A673 (cell line): ENCODE results near the gene C6orf47. TPM values are rescaled to one million over a fixed set of nuclear protein-coding genes. Genes with fewer than 3 reads are reported as not detected.

ENCODE experiments used
- BruUV-seq: library from RNA; stranded (reverse); fragments of 400-500 nt; replicated peaks from 2 replicates; lab custom pipeline; 2021; lab: Mats Ljungman, UMichigan
- CTCF ChIA-PET: fragments of 300-600 bp; sonication (Branson Sonifier 250); formaldehyde crosslinking; loops from one replicate; lab custom pipeline; 2022; ENCODE audit warnings: antibody characterized with exemption; lab: Charles Lee
- POLR2A ChIA-PET: fragments of 300-600 bp; sonication (Branson Sonifier 250); formaldehyde crosslinking; loops from one replicate; lab custom pipeline; 2022; ENCODE audit warnings: antibody characterized with exemption; ENCODE audit not compliant: low non-redundant PET; lab: Charles Lee
- DNase-seq: peaks from one replicate; pipeline ENCODE4 v3.0.0-alpha.2; 2015; ENCODE audit warnings: low spot score
- H3K27ac ChIP-seq: fragments of 200-600 bp; sonication (generic); 2 replicates; pipeline ENCODE4 v1.5.1; 2016; ENCODE audit warnings: mixed run types, low read depth, mild to moderate bottlenecking, mixed read lengths, antibody characterized with exemption, low read length; ENCODE audit not compliant: poor library complexity, severe bottlenecking
- H3K27me3 ChIP-seq: fragments of 200-600 bp; sonication (generic); replicated peaks from 2 replicates; pipeline ENCODE4 v1.6.1; 2017; ENCODE audit warnings: mixed run types, low read depth, mild to moderate bottlenecking, mixed read lengths, antibody characterized with exemption, low read length; ENCODE audit not compliant: insufficient read depth, poor library complexity
- H3K36me3 ChIP-seq: fragments of 200-600 bp; sonication (generic); 2 replicates; pipeline ENCODE4 v1.6.1; 2016; ENCODE audit warnings: mixed run types, mild to moderate bottlenecking, mixed read lengths, antibody characterized with exemption, low read length; ENCODE audit not compliant: insufficient read depth, poor library complexity, severe bottlenecking
- H3K4me1 ChIP-seq: fragments of 200-600 bp; sonication (generic); 2 replicates; pipeline ENCODE4 v1.6.1; 2017; ENCODE audit warnings: mixed run types, mild to moderate bottlenecking, mixed read lengths, antibody characterized with exemption, low read length; ENCODE audit not compliant: insufficient read depth, poor library complexity, severe bottlenecking
- H3K4me3 ChIP-seq: fragments of 200-600 bp; sonication (generic); 2 replicates; pipeline ENCODE4 v1.5.1; 2016; ENCODE audit warnings: low read depth, mixed run types, mild to moderate bottlenecking, mixed read lengths, low read length; ENCODE audit not compliant: poor library complexity, severe bottlenecking
- H3K9me3 ChIP-seq: fragments of 200-600 bp; sonication (generic); 2 replicates; pipeline ENCODE4 v1.6.1; 2016; ENCODE audit warnings: mixed run types, low read depth, mild to moderate bottlenecking, mixed read lengths, antibody characterized with exemption, low read length; ENCODE audit not compliant: poor library complexity, severe bottlenecking
- EZH2 ChIP-seq: fragments of 200-600 bp; sonication (generic); IDR thresholded peaks from 2 replicates; pipeline ENCODE4 v1.6.1; 2017; ENCODE audit warnings: borderline replicate concordance, low read depth, mild to moderate bottlenecking, mixed read lengths, antibody characterized with exemption, low read length; ENCODE audit not compliant: poor library complexity, severe bottlenecking
- intact Hi-C: fragments of 100-400 bp; cut with micrococcal nuclease; formaldehyde crosslinking; loops from one replicate; pipeline ENCODE4 v1.10.0; 2022; ENCODE audit not compliant: unreplicated experiment
- total RNA-seq: library from RNA; stranded (reverse); gene quantifications from 2 replicates; pipeline ENCODE4 v1.2.3, GENCODE V29; 2021
- TF ChIP-seq, protein P1 (sequence below): fragments of 300-800, 200-600 bp; sonication (generic); conservative IDR thresholded peaks from 2 replicates; pipeline ENCODE4 v1.5.1; 2017; ENCODE audit warnings: low read depth, mild to moderate bottlenecking, antibody characterized with exemption, low read length, moderate library complexity, mixed read lengths

C6orf47 gene
- total RNA-seq, 1 experiment from 2014 or later, result 21.3 TPM

DNA sequence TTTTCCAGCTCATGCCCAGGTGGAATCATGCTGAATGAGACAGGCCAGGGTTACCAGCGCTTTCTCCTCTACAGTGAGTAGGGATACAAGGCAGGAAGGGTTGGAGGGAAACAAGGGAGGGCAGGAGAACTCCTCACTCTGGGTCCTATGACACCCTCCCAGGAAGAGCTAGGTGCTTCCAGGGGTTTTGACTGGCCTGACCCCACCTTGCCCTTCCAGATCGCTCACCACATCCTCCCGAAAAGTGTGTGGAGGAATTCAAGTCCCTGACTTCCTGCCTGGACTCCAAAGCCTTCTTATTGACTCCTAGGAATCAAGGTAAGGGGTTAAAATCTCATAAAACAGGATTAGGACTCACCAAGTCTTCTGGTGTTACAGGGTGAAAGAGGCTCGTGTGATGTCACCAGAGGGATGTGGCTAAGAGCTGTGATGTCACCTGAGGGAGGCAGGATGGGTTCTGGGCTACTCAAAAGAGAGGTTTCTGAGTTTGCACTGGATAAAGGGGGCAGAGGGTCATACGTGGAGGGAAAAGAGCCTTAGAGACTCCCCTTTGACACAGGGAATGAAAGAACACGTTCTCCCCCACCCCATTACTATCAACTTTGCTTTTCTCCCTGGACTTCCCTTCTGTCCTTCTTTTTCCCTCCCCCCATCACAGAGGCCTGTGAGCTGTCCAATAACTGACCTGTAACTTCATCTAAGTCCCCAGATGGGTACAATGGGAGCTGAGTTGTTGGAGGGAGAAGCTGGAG, 3.0 kb downstream of the C6orf47 start:
- intact Hi-C loops, result loop anchor here (10.0 kb wide), 1 partner anchor 113 kb away; the partner anchor contains the start of genes ATP6V1G2, DDX39B and NFKBIL1
- Histone ChIP-seq H3K27me3 (no peaks in the 10 kb centered on the region), H3K4me1 (peaks cover 28% of the 10 kb centered on the region), H3K9me3 (no peaks in the 10 kb centered on the region), H3K4me3 (peak overlapping the region; percentile 83), H3K36me3 (peaks cover 11% of the 10 kb centered on the region), H3K27ac (peak overlapping the region; percentile 88)
- no TSS peak for BruUV-seq
- no peak for DNase-seq
- POLR2A ChIA-PET, result interaction anchor here (0.6 kb wide), 1 partner anchor 162 kb away, joined by 4 read pairs; no protein-coding TSS in a partner anchor
- CTCF ChIA-PET, result no interaction called here
- TF ChIP-seq, protein P1, sequence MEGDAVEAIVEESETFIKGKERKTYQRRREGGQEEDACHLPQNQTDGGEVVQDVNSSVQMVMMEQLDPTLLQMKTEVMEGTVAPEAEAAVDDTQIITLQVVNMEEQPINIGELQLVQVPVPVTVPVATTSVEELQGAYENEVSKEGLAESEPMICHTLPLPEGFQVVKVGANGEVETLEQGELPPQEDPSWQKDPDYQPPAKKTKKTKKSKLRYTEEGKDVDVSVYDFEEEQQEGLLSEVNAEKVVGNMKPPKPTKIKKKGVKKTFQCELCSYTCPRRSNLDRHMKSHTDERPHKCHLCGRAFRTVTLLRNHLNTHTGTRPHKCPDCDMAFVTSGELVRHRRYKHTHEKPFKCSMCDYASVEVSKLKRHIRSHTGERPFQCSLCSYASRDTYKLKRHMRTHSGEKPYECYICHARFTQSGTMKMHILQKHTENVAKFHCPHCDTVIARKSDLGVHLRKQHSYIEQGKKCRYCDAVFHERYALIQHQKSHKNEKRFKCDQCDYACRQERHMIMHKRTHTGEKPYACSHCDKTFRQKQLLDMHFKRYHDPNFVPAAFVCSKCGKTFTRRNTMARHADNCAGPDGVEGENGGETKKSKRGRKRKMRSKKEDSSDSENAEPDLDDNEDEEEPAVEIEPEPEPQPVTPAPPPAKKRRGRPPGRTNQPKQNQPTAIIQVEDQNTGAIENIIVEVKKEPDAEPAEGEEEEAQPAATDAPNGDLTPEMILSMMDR, result no peak
- TF ChIP-seq EZH2, result no peak

DNA sequence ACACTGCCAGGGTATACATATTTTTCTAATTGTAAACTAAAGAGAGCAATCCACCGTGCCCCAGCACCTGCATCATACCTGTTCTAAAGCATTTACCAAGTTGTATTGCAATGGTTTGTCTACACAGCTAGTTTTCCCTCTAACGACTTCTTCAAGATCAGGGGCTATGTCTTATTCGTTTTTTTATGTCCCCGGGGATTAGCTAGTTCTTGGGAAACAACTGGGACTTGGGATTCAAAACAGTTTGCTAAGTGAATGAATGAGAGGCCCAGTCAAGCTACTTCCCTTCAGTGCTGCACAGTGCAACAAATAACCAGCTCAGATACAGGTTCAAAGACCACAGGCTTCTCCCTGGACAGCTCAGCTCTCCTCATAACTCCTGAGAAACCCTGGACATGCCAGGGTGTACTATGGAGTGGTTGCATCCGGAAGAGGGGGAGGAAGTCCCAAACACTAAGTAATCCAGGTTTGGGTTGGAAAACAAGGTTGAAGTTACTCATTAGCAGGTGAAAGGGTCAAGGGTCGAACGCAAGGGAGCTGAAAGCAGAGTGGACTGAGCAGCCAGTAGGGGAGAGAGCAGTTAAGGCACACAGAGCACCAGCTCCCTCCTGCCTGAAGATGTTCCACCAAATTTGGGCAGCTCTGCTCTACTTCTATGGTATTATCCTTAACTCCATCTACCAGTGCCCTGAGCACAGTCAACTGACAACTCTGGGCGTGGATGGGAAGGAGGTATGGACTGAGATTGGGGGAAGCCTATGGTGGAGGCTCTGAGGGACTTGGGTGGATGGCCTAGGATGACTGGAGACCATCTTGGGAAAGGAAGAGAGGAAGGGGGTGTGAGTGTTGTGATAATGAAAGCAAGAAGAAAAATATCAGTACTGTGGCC, 5.0 kb downstream of the C6orf47 start, which contains the start of gene APOM:
Gene APOM, plus strand, starts transcription at position 546 of the 889 bp plus-strand sequence. Its CDS starts 73 bp downstream, at position 619.
- TF ChIP-seq, protein P1, result no peak
- no peak for TF ChIP-seq EZH2
- no TSS peak for BruUV-seq
- Histone ChIP-seq H3K27me3 (no peaks in the 10 kb centered on the region), H3K4me3 (no peak within 1 kb of the TSS), H3K4me1 (peaks cover 27% of the 10 kb centered on the region), H3K27ac (no peak within 1 kb of the TSS), H3K36me3 (no peaks in the 10 kb centered on the region), H3K9me3 (no peaks in the 10 kb centered on the region)
- intact Hi-C loops, result loop anchor here (10.0 kb wide), 1 partner anchor 111 kb away; the partner anchor contains the start of genes ATP6V1G2, DDX39B and NFKBIL1
- CTCF ChIA-PET, result no interaction called here
- DNase-seq, result no peak
- POLR2A ChIA-PET, result interaction anchor here (0.8 kb wide), 1 partner anchor 172 kb away, joined by 3 read pairs; the partner anchor contains the start of gene HSPA1B
